GM12891 (cell line): ENCODE results near the gene ARR3.
"Not testable (repeated sequence)": the region's sequence is repeated elsewhere in the genome, so short reads cannot be mapped to it uniquely, and the experiment has no call there.

ENCODE experiments used
- DNase-seq: peaks from one replicate; pipeline ENCODE4 v3.0.0; 2011; ENCODE audit warnings: low spot score; ENCODE audit not compliant: insufficient read length
- FAIRE-seq: peaks from 2 replicates; lab custom pipeline; 2011; peaks lifted over from hg19 to GRCh38; lab: Jason Lieb, UNC
- PAX5 ChIP-seq: IDR thresholded peaks from 2 replicates; pipeline ENCODE4 v1.6.1; 2011; ENCODE audit warnings: low read length, moderate library complexity, mild to moderate bottlenecking; ENCODE audit not compliant: insufficient read depth, severe bottlenecking
- POLR2A ChIP-seq: IDR thresholded peaks from 2 replicates; pipeline ENCODE4 v1.6.1; 2011; ENCODE audit warnings: low read depth, low read length, control low read depth
- POLR2AphosphoS5 ChIP-seq: IDR thresholded peaks from 2 replicates; pipeline ENCODE4 v1.6.1; 2011; ENCODE audit warnings: low read depth, low read length, control low read depth
- POU2F2 ChIP-seq: IDR thresholded peaks from 2 replicates; pipeline ENCODE4 v1.6.1; 2011; ENCODE audit warnings: low read depth, mild to moderate bottlenecking, control low read depth, low read length, moderate library complexity
- SPI1 ChIP-seq: IDR thresholded peaks from 2 replicates; pipeline ENCODE4 v1.6.1; 2011; ENCODE audit warnings: low read depth, low read length, control low read depth
- TAF1 ChIP-seq: IDR thresholded peaks from 2 replicates; pipeline ENCODE4 v1.6.1; 2011; ENCODE audit warnings: low read depth, low read length, control low read depth

Gene ARR3

DNA sequence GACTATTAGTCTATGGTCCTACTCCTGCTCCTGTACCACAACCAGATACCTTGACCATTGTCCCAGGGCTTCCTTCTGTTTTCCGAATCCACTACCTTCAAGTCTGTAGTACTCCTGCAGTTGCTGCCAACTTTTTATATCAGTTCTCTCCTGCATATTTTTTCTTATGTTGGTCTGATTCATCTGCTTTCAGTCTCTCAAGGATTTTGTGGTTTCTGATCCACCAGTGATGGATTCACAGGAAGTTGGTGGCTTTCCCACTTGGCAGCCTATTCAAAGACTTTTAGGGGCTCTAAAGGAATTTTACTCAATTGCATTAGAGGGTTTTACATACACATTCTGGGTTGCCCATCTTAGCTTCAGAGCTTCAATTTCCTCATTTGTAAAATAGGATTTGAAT is 45.4 kb downstream of the ARR3 start:
- TF ChIP-seq POLR2AphosphoS5 (no peak), POU2F2 (no peak), PAX5 (no peak), SPI1 (no peak), TAF1 (no peak), POLR2A (no peak)
- FAIRE-seq (no peak), DNase-seq (no peak)

DNA sequence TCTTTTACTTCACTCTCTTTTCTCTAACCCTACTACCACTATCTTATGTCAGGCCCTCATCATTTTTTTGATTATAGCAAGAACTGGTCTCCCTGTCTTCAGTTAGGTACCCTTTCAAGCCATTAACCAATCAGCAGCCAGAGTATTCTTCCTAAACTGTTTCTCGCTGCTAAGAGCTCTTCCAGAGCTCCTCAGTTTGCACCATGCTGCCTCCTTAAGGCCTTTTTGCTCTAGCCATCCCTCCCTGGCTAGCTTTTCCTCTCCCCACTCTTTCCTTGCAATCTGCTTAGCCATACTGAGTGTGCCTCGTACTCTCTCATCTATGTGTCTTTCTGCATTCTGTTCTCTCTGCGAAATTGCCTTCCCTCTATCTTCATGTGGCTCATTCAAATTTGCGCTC is 54.6 kb downstream of the ARR3 start:
- DNase-seq (no peak), FAIRE-seq (no peak)
- TF ChIP-seq POLR2AphosphoS5 (no peak), POU2F2 (no peak), POLR2A (no peak), PAX5 (no peak), SPI1 (no peak), TAF1 (no peak)

DNA sequence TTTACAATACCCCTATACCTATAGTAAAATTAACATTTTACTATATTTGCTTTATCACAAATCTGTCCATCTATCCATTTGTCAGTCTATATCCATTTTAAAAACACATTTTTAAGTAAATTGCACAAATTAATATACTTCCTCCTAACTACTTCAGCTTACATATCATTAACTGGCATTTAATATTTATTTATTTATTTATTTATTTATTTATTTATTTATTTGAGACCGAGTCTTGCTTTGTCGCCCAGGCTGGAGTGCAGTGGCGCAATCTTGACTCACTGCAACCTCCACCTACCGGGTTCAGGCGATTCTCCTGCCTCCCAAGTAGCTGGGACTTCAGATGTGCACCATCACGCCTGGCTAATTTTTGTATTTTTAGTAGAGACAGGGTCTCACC is 55.5 kb downstream of the ARR3 start:
- not testable (repeated sequence) for FAIRE-seq, DNase-seq

DNA sequence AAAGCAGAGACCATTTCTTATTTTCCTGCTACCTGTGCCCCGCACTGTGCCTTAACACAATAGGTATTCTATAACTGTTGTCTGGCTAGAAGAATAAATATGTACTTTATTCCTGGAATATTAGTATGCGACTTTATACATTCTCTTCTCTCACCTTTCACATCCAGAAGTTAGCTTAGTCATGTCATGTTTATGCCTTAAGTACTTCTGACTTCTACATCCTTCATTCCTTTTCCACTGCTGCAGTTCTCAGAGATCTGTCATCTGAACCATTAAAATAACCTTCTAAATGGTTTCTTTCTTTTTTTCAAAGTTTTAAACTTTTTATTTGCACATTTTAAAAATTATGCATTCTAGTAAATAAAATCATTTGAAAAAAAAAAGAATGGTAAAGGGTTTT is 56.2 kb downstream of the ARR3 start:
- no peak for DNase-seq
- no peak for FAIRE-seq

DNA sequence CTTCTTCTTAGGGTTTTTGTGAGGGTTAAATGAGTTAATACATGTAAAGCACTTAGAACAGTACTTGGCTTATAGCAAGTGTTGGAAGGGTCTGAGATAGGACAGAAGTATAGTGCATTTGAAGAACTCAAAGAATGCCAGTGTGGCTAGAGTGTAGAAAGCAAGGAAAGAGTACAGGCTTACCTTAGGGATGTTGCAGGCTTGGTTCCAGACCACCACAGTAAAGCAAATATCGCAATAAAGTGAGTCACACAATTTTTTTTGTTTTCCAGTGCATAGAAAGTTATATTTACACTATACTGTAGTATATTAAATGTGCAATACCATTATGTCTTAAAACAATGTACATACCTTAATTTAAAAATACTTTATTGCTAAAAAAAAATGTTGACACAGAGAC is 63.0 kb downstream of the ARR3 start:
- FAIRE-seq (no peak), DNase-seq (no peak)
- no peak for TF ChIP-seq SPI1
- no peak for TF ChIP-seq POLR2A
- TF ChIP-seq PAX5: no peak
- TF ChIP-seq POLR2AphosphoS5: no peak
- no peak for TF ChIP-seq POU2F2
- no peak for TF ChIP-seq TAF1

More for the DNA sequence above, 56.2 kb downstream of the ARR3 start:
- TF ChIP-seq POLR2A (no peak), TAF1 (no peak), POU2F2 (no peak), PAX5 (no peak), POLR2AphosphoS5 (no peak), SPI1 (no peak)
